Measurements from ENCODE around the gene LAMC2.

LAMC2 gene

GRCh38 chr1:183283286-183283685 lies 97.2 kb downstream of the LAMC2 start:
- H3K27ac ChIP-seq (ENCODE audit: insufficient read depth in 1 of 2, low read depth in 1 of 2, low read length in 2 of 2, poor library complexity in 1 of 2, severe bottlenecking in 2 of 2): no peak overlapping the region
- ChIA-PET CTCF (interaction anchor here (0.6 to 4.1 kb wide), 7 partner anchors 221 to 343 kb away, joined by 3 to 11 read pairs (median 3); no protein-coding TSS in a partner anchor), POLR2A (no interaction called here)
- H3K4me3 ChIP-seq (ENCODE audit: control insufficient read depth in 1 of 7, extremely low read depth in 1 of 7, insufficient read depth in 4 of 7, low read depth in 2 of 7, low read length in 6 of 7): no peak overlapping the region
- WGBS (ENCODE audit: insufficient coverage): 100% methylated on average over 2 of the region's 5 CpGs
- no peaks in the 10 kb centered on the region for H3K36me3 ChIP-seq (ENCODE audit: control insufficient read depth in 4 of 4, insufficient read depth in 4 of 4, low read length in 3 of 4)
- peaks cover 0 to 3% (median 0%) of the 10 kb centered on the region in 5 experiments for H3K27me3 ChIP-seq (replicated peaks in 2 of 5; ENCODE audit: control insufficient read depth in 4 of 5, insufficient read depth in 5 of 5, low read length in 4 of 5)
- peaks cover 0 to 6% (median 3%) of the 10 kb centered on the region in 4 experiments for H3K4me1 ChIP-seq (ENCODE audit: control extremely low read depth in 1 of 4, control insufficient read depth in 4 of 4, insufficient read depth in 4 of 4, low read length in 3 of 4)
- DNase-seq: no peak
- H3K9me3 ChIP-seq (ENCODE audit: control extremely low read depth in 1 of 5, control insufficient read depth in 4 of 5, insufficient read depth in 2 of 5, low read depth in 1 of 5, low read length in 4 of 5): no peaks in the 10 kb centered on the region

- Histone ChIP-seq H3K9me3 (ENCODE audit: control extremely low read depth in 1 of 5, control insufficient read depth in 4 of 5, insufficient read depth in 2 of 5, low read depth in 1 of 5, low read length in 4 of 5) (no peaks in the 10 kb centered on the region), H3K27me3 (replicated peaks in 2 of 5; ENCODE audit: control insufficient read depth in 4 of 5, insufficient read depth in 5 of 5, low read length in 4 of 5) (peaks cover 0 to 3% (median 0%) of the 10 kb centered on the region in 5 experiments), H3K27ac (ENCODE audit: insufficient read depth in 1 of 2, low read depth in 1 of 2, low read length in 2 of 2, poor library complexity in 1 of 2, severe bottlenecking in 2 of 2) (no peak overlapping the region), H3K36me3 (ENCODE audit: control insufficient read depth in 4 of 4, insufficient read depth in 4 of 4, low read length in 3 of 4) (no peaks in the 10 kb centered on the region), H3K4me1 (ENCODE audit: control extremely low read depth in 1 of 4, control insufficient read depth in 4 of 4, insufficient read depth in 4 of 4, low read length in 3 of 4) (peaks cover 0 to 4% (median 2%) of the 10 kb centered on the region in 4 experiments), H3K4me3 (ENCODE audit: control insufficient read depth in 1 of 7, extremely low read depth in 1 of 7, insufficient read depth in 4 of 7, low read depth in 2 of 7, low read length in 6 of 7) (no peak overlapping the region)
- ChIA-PET CTCF (interaction anchor here (0.6 to 4.1 kb wide), 5 partner anchors 29 to 342 kb away, joined by 3 to 11 read pairs (median 3); no protein-coding TSS in a partner anchor), POLR2A (no interaction called here)
- WGBS (ENCODE audit: insufficient coverage): 95% methylated on average over 4 of the region's 5 CpGs
- DNase-seq: no peak
Measured at GRCh38 chr1:183284086-183284485, 98.0 kb downstream of the LAMC2 start.

GRCh38 chr1:183285256-183285655 lies 99.2 kb downstream of the LAMC2 start:
- Histone ChIP-seq H3K27ac (ENCODE audit: insufficient read depth in 1 of 2, low read depth in 1 of 2, low read length in 2 of 2, poor library complexity in 1 of 2, severe bottlenecking in 2 of 2) (no peak overlapping the region), H3K27me3 (replicated peaks in 2 of 5; ENCODE audit: control insufficient read depth in 4 of 5, insufficient read depth in 5 of 5, low read length in 4 of 5) (peaks cover 0 to 3% (median 0%) of the 10 kb centered on the region in 5 experiments), H3K9me3 (ENCODE audit: control extremely low read depth in 1 of 5, control insufficient read depth in 4 of 5, insufficient read depth in 2 of 5, low read depth in 1 of 5, low read length in 4 of 5) (no peaks in the 10 kb centered on the region), H3K4me1 (ENCODE audit: control extremely low read depth in 1 of 4, control insufficient read depth in 4 of 4, insufficient read depth in 4 of 4, low read length in 3 of 4) (no peaks in the 10 kb centered on the region), H3K36me3 (ENCODE audit: control insufficient read depth in 4 of 4, insufficient read depth in 4 of 4, low read length in 3 of 4) (no peaks in the 10 kb centered on the region), H3K4me3 (ENCODE audit: control insufficient read depth in 1 of 7, extremely low read depth in 1 of 7, insufficient read depth in 4 of 7, low read depth in 2 of 7, low read length in 6 of 7) (no peak overlapping the region)
- no peak for DNase-seq
- ChIA-PET POLR2A (no interaction called here), CTCF (interaction anchor here (1.1 kb wide), 1 partner anchor 22 kb away, joined by 3 read pairs; no protein-coding TSS in a partner anchor)
- whole genome bisulfite sequencing (ENCODE audit: insufficient coverage): no CpG with 5 or more reads among the region's 1 CpG

- no peaks in the 10 kb centered on the region for H3K4me1 ChIP-seq (ENCODE audit: control extremely low read depth in 1 of 4, control insufficient read depth in 4 of 4, insufficient read depth in 4 of 4, low read length in 3 of 4)
- H3K27me3 ChIP-seq (replicated peaks in 2 of 5; ENCODE audit: control insufficient read depth in 4 of 5, insufficient read depth in 5 of 5, low read length in 4 of 5): peaks cover 0 to 3% (median 0%) of the 10 kb centered on the region in 5 experiments
- no peak overlapping the region for H3K4me3 ChIP-seq (ENCODE audit: control insufficient read depth in 1 of 7, extremely low read depth in 1 of 7, insufficient read depth in 4 of 7, low read depth in 2 of 7, low read length in 6 of 7)
- ChIA-PET CTCF (interaction anchor here (1.1 kb wide), 1 partner anchor 22 kb away, joined by 3 read pairs; no protein-coding TSS in a partner anchor), POLR2A (no interaction called here)
- H3K27ac ChIP-seq (ENCODE audit: insufficient read depth in 1 of 2, low read depth in 1 of 2, low read length in 2 of 2, poor library complexity in 1 of 2, severe bottlenecking in 2 of 2): no peak overlapping the region
- no peaks in the 10 kb centered on the region for H3K36me3 ChIP-seq (ENCODE audit: control insufficient read depth in 4 of 4, insufficient read depth in 4 of 4, low read length in 3 of 4)
- no peak for DNase-seq
- WGBS (ENCODE audit: insufficient coverage): 50% methylated on average over 2 of the region's 4 CpGs
- H3K9me3 ChIP-seq (ENCODE audit: control extremely low read depth in 1 of 5, control insufficient read depth in 4 of 5, insufficient read depth in 2 of 5, low read depth in 1 of 5, low read length in 4 of 5): no peaks in the 10 kb centered on the region
Measured at GRCh38 chr1:183285746-183286145, 99.7 kb downstream of the LAMC2 start.

- Histone ChIP-seq H3K27me3 (replicated peaks in 2 of 5; ENCODE audit: control insufficient read depth in 4 of 5, insufficient read depth in 5 of 5, low read length in 4 of 5) (peaks cover 0 to under 1% (median 0%) of the 10 kb centered on the region in 5 experiments), H3K9me3 (ENCODE audit: control extremely low read depth in 1 of 5, control insufficient read depth in 4 of 5, insufficient read depth in 2 of 5, low read depth in 1 of 5, low read length in 4 of 5) (no peaks in the 10 kb centered on the region), H3K36me3 (ENCODE audit: control insufficient read depth in 4 of 4, insufficient read depth in 4 of 4, low read length in 3 of 4) (no peaks in the 10 kb centered on the region), H3K27ac (ENCODE audit: insufficient read depth in 1 of 2, low read depth in 1 of 2, low read length in 2 of 2, poor library complexity in 1 of 2, severe bottlenecking in 2 of 2) (no peak overlapping the region), H3K4me1 (ENCODE audit: control extremely low read depth in 1 of 4, control insufficient read depth in 4 of 4, insufficient read depth in 4 of 4, low read length in 3 of 4) (no peaks in the 10 kb centered on the region), H3K4me3 (ENCODE audit: control insufficient read depth in 1 of 7, extremely low read depth in 1 of 7, insufficient read depth in 4 of 7, low read depth in 2 of 7, low read length in 6 of 7) (no peak overlapping the region)
- WGBS (ENCODE audit: insufficient coverage): 92% methylated on average over 5 of the region's 5 CpGs
- CTCF ChIA-PET: interaction anchor here (0.6 kb wide), 1 partner anchor 181 kb away, joined by 4 read pairs; no protein-coding TSS in a partner anchor
- POLR2A ChIA-PET: interaction anchor here (0.5 kb wide), 1 partner anchor 46 kb away, joined by 3 read pairs; no protein-coding TSS in a partner anchor
- no peak for DNase-seq
Measured at GRCh38 chr1:183287191-183287675, 101.2 kb downstream of the LAMC2 start.

GRCh38 chr1:183288583-183288982 lies 102.5 kb downstream of the LAMC2 start:
- no peak for DNase-seq
- Histone ChIP-seq H3K4me3 (ENCODE audit: control insufficient read depth in 1 of 7, extremely low read depth in 1 of 7, insufficient read depth in 4 of 7, low read depth in 2 of 7, low read length in 6 of 7) (no peak overlapping the region), H3K9me3 (ENCODE audit: control extremely low read depth in 1 of 5, control insufficient read depth in 4 of 5, insufficient read depth in 2 of 5, low read depth in 1 of 5, low read length in 4 of 5) (no peaks in the 10 kb centered on the region), H3K27ac (ENCODE audit: insufficient read depth in 1 of 2, low read depth in 1 of 2, low read length in 2 of 2, poor library complexity in 1 of 2, severe bottlenecking in 2 of 2) (no peak overlapping the region), H3K36me3 (ENCODE audit: control insufficient read depth in 4 of 4, insufficient read depth in 4 of 4, low read length in 3 of 4) (no peaks in the 10 kb centered on the region), H3K27me3 (replicated peaks in 2 of 5; ENCODE audit: control insufficient read depth in 4 of 5, insufficient read depth in 5 of 5, low read length in 4 of 5) (no peaks in the 10 kb centered on the region), H3K4me1 (ENCODE audit: control extremely low read depth in 1 of 4, control insufficient read depth in 4 of 4, insufficient read depth in 4 of 4, low read length in 3 of 4) (no peaks in the 10 kb centered on the region)
- ChIA-PET POLR2A (no interaction called here), CTCF (interaction anchor here (1.2 to 2.2 kb wide), 2 partner anchors 9 to 15 kb away, joined by 3 to 6 read pairs; no protein-coding TSS in a partner anchor)
- 100% methylated on average over 2 of the region's 2 CpGs for WGBS (ENCODE audit: insufficient coverage)

- Histone ChIP-seq H3K4me1 (ENCODE audit: control extremely low read depth in 1 of 4, control insufficient read depth in 4 of 4, insufficient read depth in 4 of 4, low read length in 3 of 4) (no peaks in the 10 kb centered on the region), H3K36me3 (ENCODE audit: control insufficient read depth in 4 of 4, insufficient read depth in 4 of 4, low read length in 3 of 4) (no peaks in the 10 kb centered on the region), H3K4me3 (ENCODE audit: control insufficient read depth in 1 of 7, extremely low read depth in 1 of 7, insufficient read depth in 4 of 7, low read depth in 2 of 7, low read length in 6 of 7) (no peak overlapping the region), H3K9me3 (ENCODE audit: control extremely low read depth in 1 of 5, control insufficient read depth in 4 of 5, insufficient read depth in 2 of 5, low read depth in 1 of 5, low read length in 4 of 5) (no peaks in the 10 kb centered on the region), H3K27ac (ENCODE audit: insufficient read depth in 1 of 2, low read depth in 1 of 2, low read length in 2 of 2, poor library complexity in 1 of 2, severe bottlenecking in 2 of 2) (no peak overlapping the region), H3K27me3 (replicated peaks in 2 of 5; ENCODE audit: control insufficient read depth in 4 of 5, insufficient read depth in 5 of 5, low read length in 4 of 5) (no peaks in the 10 kb centered on the region)
- 100% methylated on average over 7 of the region's 9 CpGs for WGBS (ENCODE audit: insufficient coverage)
- DNase-seq: no peak
- ChIA-PET CTCF (interaction anchor here (1.6 to 2.2 kb wide), 2 partner anchors 9 to 18 kb away, joined by 3 to 6 read pairs; no protein-coding TSS in a partner anchor), POLR2A (no interaction called here)
Measured at GRCh38 chr1:183289051-183289496, 103.0 kb downstream of the LAMC2 start.

Measured in common myeloid progenitor, CD34-positive (primary cell).